ENCODE results near the gene CD160.

Gene CD160

GRCh38 chr1:145777357-145778145 is 58.3 kb downstream of the CD160 start:
- ChIA-PET CTCF (interaction anchor here (0.7 to 1.2 kb wide), 2 partner anchors 25 to 56 kb away, joined by 3 read pairs; no protein-coding TSS in a partner anchor), POLR2A (no interaction called here)
- H3K27ac ChIP-seq (ENCODE audit: extremely low read depth, low read depth, low read length): no peak overlapping the region
- no peak overlapping the region for H3K4me3 ChIP-seq (ENCODE audit: low read depth, low read length)
- H3K36me3 ChIP-seq (ENCODE audit: control insufficient read depth in 2 of 2, insufficient read depth in 1 of 2, low read length in 2 of 2): peaks cover 0 to 6% of the 10 kb centered on the region in 2 experiments; a peak in 2 of 3 replicates
- no peaks in the 10 kb centered on the region for H3K9me3 ChIP-seq (ENCODE audit: control insufficient read depth, insufficient read depth, low read depth, low read length)
- H3K4me1 ChIP-seq (ENCODE audit: control insufficient read depth, insufficient read depth, low read length): 0 out of 2 replicates have a peak, but pooled peaks cover 1% of the 10 kb centered on the region
- TF ChIP-seq ZBTB44 (tag by site-specific recombination; IDR thresholded peaks at IDR 0.05) (no peak), ZNF10 (tag by site-specific recombination; IDR thresholded peaks at IDR 0.05) (peak; percentile 71)

GRCh38 chr1:145778146-145778540 is 58.8 kb downstream of the CD160 start:
- H3K36me3 ChIP-seq (ENCODE audit: control insufficient read depth in 2 of 2, insufficient read depth in 1 of 2, low read length in 2 of 2): peaks cover 0 to 6% of the 10 kb centered on the region in 2 experiments; a peak in 2 of 3 replicates
- no peak overlapping the region for H3K4me3 ChIP-seq (ENCODE audit: low read depth, low read length)
- ChIA-PET CTCF (interaction anchor here (0.6 kb wide), 1 partner anchor 10 kb away, joined by 3 read pairs; no protein-coding TSS in a partner anchor), POLR2A (no interaction called here)
- no peaks in the 10 kb centered on the region for H3K9me3 ChIP-seq (ENCODE audit: control insufficient read depth, insufficient read depth, low read depth, low read length)
- TF ChIP-seq ZNF10 (tag by site-specific recombination; IDR thresholded peaks at IDR 0.05) (0 out of 2 replicates have a peak, but pooled peaks have one; percentile 4), ZBTB6 (tag by site-specific recombination; IDR thresholded peaks at IDR 0.05) (no peak)
- H3K4me1 ChIP-seq (ENCODE audit: control insufficient read depth, insufficient read depth, low read length): 0 out of 2 replicates have a peak, but pooled peaks cover 5% of the 10 kb centered on the region
- no peak overlapping the region for H3K27ac ChIP-seq (ENCODE audit: extremely low read depth, low read depth, low read length)

GRCh38 chr1:145782272-145783099 is 63.2 kb downstream of the CD160 start:
- Histone ChIP-seq H3K4me3 (ENCODE audit: low read depth, low read length) (no peak overlapping the region), H3K27ac (ENCODE audit: extremely low read depth, low read depth, low read length) (no peak overlapping the region), H3K4me1 (ENCODE audit: control insufficient read depth, insufficient read depth, low read length) (0 out of 2 replicates have a peak, but pooled peaks cover 5% of the 10 kb centered on the region), H3K36me3 (ENCODE audit: control insufficient read depth in 2 of 2, insufficient read depth in 1 of 2, low read length in 2 of 2) (peaks cover 0 to 3% of the 10 kb centered on the region in 2 experiments; a peak in 2 of 3 replicates), H3K9me3 (ENCODE audit: control insufficient read depth, insufficient read depth, low read depth, low read length) (no peaks in the 10 kb centered on the region)
- ChIA-PET CTCF (interaction anchor here (0.8 to 1.0 kb wide), 3 partner anchors 13 to 51 kb away, joined by 3 to 4 read pairs (median 3); no protein-coding TSS in a partner anchor), POLR2A (no interaction called here)
- TF ChIP-seq BCL6B (tag by site-specific recombination; IDR thresholded peaks at IDR 0.05) (no peak), INSM2 (tag by site-specific recombination; IDR thresholded peaks at IDR 0.05) (peak; percentile 80), HIC1 (tag by site-specific recombination; IDR thresholded peaks at IDR 0.05) (peak; percentile 70), KLF8 (tag by site-specific recombination; IDR thresholded peaks at IDR 0.05) (peak; percentile 74), PRDM10 (tag by site-specific recombination; IDR thresholded peaks at IDR 0.05) (0 out of 2 replicates have a peak, but pooled peaks have one; percentile 14), ZNF501 (tag by site-specific recombination; IDR thresholded peaks at IDR 0.05) (0 out of 2 replicates have a peak, but pooled peaks have one; percentile 32), ZNF366 (tag by site-specific recombination; conservative IDR thresholded peaks at IDR 0.05) (peak; percentile 57), BCL11B (tag by site-specific recombination; IDR thresholded peaks at IDR 0.05; ENCODE audit: low read depth) (no peak), KLF10 (tag by site-specific recombination; IDR thresholded peaks at IDR 0.05) (0 out of 2 replicates have a peak, but pooled peaks have one; percentile 30), ZNF544 (tag by site-specific recombination; IDR thresholded peaks at IDR 0.05) (no peak), SP3 (tag by site-specific recombination; IDR thresholded peaks at IDR 0.05) (0 out of 2 replicates have a peak, but pooled peaks have one; percentile 33)
